Suprapubic skin (tissue), 4 donors: ENCODE results near the gene DNAI4. TPM values are rescaled to one million over a fixed set of nuclear protein-coding genes. Genes with fewer than 3 reads are reported as not detected.
"Not testable (repeated sequence)": the region's sequence is repeated elsewhere in the genome, so short reads cannot be mapped to it uniquely, and the experiment has no call there.

ENCODE experiments used
- DNase-seq, 2 donors: peaks; one replicate each; pipeline ENCODE4 v3.0.0-alpha.2; 2019; ENCODE audit warnings: low spot score in 2 of 2
- H3K27ac ChIP-seq: fragments of 200-600 bp; sonication (generic); one replicate; pipeline ENCODE4 v1.5.1; 2019
- H3K27me3 ChIP-seq: fragments of 200-600 bp; sonication (generic); one replicate; pipeline ENCODE4 v1.5.1; 2019
- H3K36me3 ChIP-seq: fragments of 200-600 bp; sonication (generic); one replicate; pipeline ENCODE4 v1.5.1; 2019
- H3K4me1 ChIP-seq: fragments of 200-600 bp; sonication (generic); one replicate; pipeline ENCODE4 v1.5.1; 2019
- H3K4me3 ChIP-seq: fragments of 200-600 bp; sonication (generic); one replicate; pipeline ENCODE4 v1.5.1; 2019; ENCODE audit warnings: mild to moderate bottlenecking
- H3K9me3 ChIP-seq: fragments of 200-600 bp; sonication (generic); one replicate; pipeline ENCODE4 v1.5.1; 2019
- EP300 ChIP-seq: sonication (generic); formaldehyde crosslinking; IDR thresholded peaks from one replicate; pipeline ENCODE4 v1.6.1; 2017; ENCODE audit warnings: antibody characterized with exemption
- POLR2A ChIP-seq, 2 donors: fragments of 450-650 bp; IDR thresholded peaks; one replicate each; pipeline ENCODE4 v1.6.1; 2017; ENCODE audit warnings: antibody characterized with exemption in 2 of 2, mild to moderate bottlenecking in 2 of 2, moderate library complexity in 2 of 2
- POLR2AphosphoS5 ChIP-seq, 3 donors: sonication (generic); formaldehyde crosslinking; IDR thresholded peaks; one replicate each; pipeline ENCODE4 v1.6.1; 2017; ENCODE audit warnings: antibody characterized with exemption in 3 of 3
- WGBS: methylation state at CpG from one replicate; pipeline ENCODE4 v1.1.5; 2018; 5-methylcytosine and 5-hydroxymethylcytosine counted together
- total RNA-seq, 4 donors: library from RNA; depleted of rRNA; stranded (reverse); fragments of >200 nt; gene quantifications; one replicate each; pipeline ENCODE4 v1.1.0, GENCODE V29; 2016
- TF ChIP-seq, protein P1 (sequence below), 2 donors: fragments of 200-600 bp in 1 of 2; fragments of 450-650 bp in 1 of 2; sonication (generic) in 1 of 2; IDR thresholded peaks; one replicate each; pipeline ENCODE4 v1.5.1; 2016 to 2019; ENCODE audit warnings: antibody characterized with exemption in 2 of 2, mild to moderate bottlenecking in 1 of 2, moderate library complexity in 1 of 2

DNAI4 gene
- total RNA-seq, 4 donors from 2014 or later = 1.5 to 3.7 (median 3.3) TPM

GRCh38 chr1:66791621-66792610, 132.7 kb downstream of the DNAI4 start:
- no peaks in the 10 kb centered on the region for H3K36me3 ChIP-seq
- H3K4me1 ChIP-seq = peaks cover 6% of the 10 kb centered on the region
- 89% methylated on average over 5 of the region's 5 CpGs for WGBS
- DNase-seq = no peak
- no peaks in the 10 kb centered on the region for H3K27me3 ChIP-seq
- TF ChIP-seq EP300 = no peak
- no peak for TF ChIP-seq POLR2A (IDR thresholded peaks at IDR 0.05)
- TF ChIP-seq POLR2AphosphoS5 (IDR thresholded peaks at IDR 0.05) = no peak
- TF ChIP-seq, protein P1, sequence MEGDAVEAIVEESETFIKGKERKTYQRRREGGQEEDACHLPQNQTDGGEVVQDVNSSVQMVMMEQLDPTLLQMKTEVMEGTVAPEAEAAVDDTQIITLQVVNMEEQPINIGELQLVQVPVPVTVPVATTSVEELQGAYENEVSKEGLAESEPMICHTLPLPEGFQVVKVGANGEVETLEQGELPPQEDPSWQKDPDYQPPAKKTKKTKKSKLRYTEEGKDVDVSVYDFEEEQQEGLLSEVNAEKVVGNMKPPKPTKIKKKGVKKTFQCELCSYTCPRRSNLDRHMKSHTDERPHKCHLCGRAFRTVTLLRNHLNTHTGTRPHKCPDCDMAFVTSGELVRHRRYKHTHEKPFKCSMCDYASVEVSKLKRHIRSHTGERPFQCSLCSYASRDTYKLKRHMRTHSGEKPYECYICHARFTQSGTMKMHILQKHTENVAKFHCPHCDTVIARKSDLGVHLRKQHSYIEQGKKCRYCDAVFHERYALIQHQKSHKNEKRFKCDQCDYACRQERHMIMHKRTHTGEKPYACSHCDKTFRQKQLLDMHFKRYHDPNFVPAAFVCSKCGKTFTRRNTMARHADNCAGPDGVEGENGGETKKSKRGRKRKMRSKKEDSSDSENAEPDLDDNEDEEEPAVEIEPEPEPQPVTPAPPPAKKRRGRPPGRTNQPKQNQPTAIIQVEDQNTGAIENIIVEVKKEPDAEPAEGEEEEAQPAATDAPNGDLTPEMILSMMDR (IDR thresholded peaks at IDR 0.05) = no peak
- H3K9me3 ChIP-seq = no peaks in the 10 kb centered on the region
- no peak overlapping the region for H3K4me3 ChIP-seq
- no peak overlapping the region for H3K27ac ChIP-seq

GRCh38 chr1:66788231-66788939, 136.3 kb downstream of the DNAI4 start:
- Histone ChIP-seq H3K36me3 (no peaks in the 10 kb centered on the region), H3K4me3 (no peak overlapping the region), H3K27ac (no peak overlapping the region), H3K27me3 (no peaks in the 10 kb centered on the region), H3K9me3 (no peaks in the 10 kb centered on the region), H3K4me1 (peaks cover 6% of the 10 kb centered on the region)
- 42% methylated on average over 6 of the region's 6 CpGs for WGBS
- no peak for TF ChIP-seq POLR2AphosphoS5 (IDR thresholded peaks at IDR 0.05)
- TF ChIP-seq, protein P1 (IDR thresholded peaks at IDR 0.05) = no peak
- TF ChIP-seq EP300 = no peak
- no peak for TF ChIP-seq POLR2A (IDR thresholded peaks at IDR 0.05)
- DNase-seq = no peak

DNA sequence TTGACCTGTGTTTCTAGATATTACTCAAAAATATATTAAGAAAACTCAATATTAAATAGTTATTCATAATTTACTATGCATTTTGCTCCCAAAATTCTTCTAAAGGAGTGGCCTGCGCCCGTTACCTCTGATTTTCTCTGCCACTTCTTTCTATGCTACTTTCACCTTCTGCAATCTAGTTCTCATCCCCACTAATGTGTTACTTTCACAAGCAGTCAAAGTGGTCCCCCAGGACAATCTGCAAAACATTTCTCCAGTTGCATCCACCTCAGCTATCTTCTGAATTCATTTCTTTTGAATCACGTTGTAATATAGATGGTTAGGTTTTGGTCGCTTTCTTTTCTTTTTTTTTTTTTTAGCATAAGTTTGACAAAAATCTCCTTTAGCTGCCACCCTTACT, 137.0 kb downstream of the DNAI4 start:
- Histone ChIP-seq H3K27me3 (no peaks in the 10 kb centered on the region), H3K4me1 (peaks cover 6% of the 10 kb centered on the region), H3K9me3 (no peaks in the 10 kb centered on the region), H3K4me3 (no peak overlapping the region), H3K27ac (no peak overlapping the region), H3K36me3 (no peaks in the 10 kb centered on the region)
- TF ChIP-seq, protein P1 (IDR thresholded peaks at IDR 0.05) = no peak
- TF ChIP-seq POLR2AphosphoS5 (IDR thresholded peaks at IDR 0.05) (no peak), POLR2A (IDR thresholded peaks at IDR 0.05) (no peak), EP300 (no peak)
- 87% methylated on average over 4 of the region's 4 CpGs for WGBS
- no peak for DNase-seq

GRCh38 chr1:66785800-66786199, 138.9 kb downstream of the DNAI4 start:
- WGBS = 100% methylated on average over 2 of the region's 2 CpGs
- not testable (repeated sequence) for H3K36me3 ChIP-seq, DNase-seq

GRCh38 chr1:66779475-66780078, 145.1 kb downstream of the DNAI4 start:
- TF ChIP-seq EP300 = no peak
- no peak for TF ChIP-seq POLR2AphosphoS5 (IDR thresholded peaks at IDR 0.05)
- TF ChIP-seq, protein P1 (IDR thresholded peaks at IDR 0.05) = no peak
- no peak for TF ChIP-seq POLR2A (IDR thresholded peaks at IDR 0.05)
- WGBS = 76% methylated on average over 2 of the region's 2 CpGs
- Histone ChIP-seq H3K4me3 (no peak overlapping the region), H3K9me3 (no peaks in the 10 kb centered on the region), H3K36me3 (no peaks in the 10 kb centered on the region), H3K27me3 (no peaks in the 10 kb centered on the region), H3K4me1 (peaks cover 4% of the 10 kb centered on the region), H3K27ac (no peak overlapping the region)
- DNase-seq = no peak

More at GRCh38 chr1:66785800-66786199, 138.9 kb downstream of the DNAI4 start:
- H3K27me3 ChIP-seq, H3K4me3 ChIP-seq, H3K27ac ChIP-seq, H3K9me3 ChIP-seq, H3K4me1 ChIP-seq: not testable (repeated sequence)
